Stimulated activated CD4-positive, alpha-beta T cell treated with anti-CD3 and anti-CD28 coated beads, TNF-alpha, amount 100 ng/mL, for 1 hour (primary cell): ENCODE measurements around the gene KMO.

Experiments used
- DNase-seq, 3 donors: peaks; one replicate each; pipeline ENCODE4 v3.0.0-alpha.2; 2020; ENCODE audit warnings: low read depth in 3 of 3, low spot score in 1 of 3

KMO gene

DNA sequence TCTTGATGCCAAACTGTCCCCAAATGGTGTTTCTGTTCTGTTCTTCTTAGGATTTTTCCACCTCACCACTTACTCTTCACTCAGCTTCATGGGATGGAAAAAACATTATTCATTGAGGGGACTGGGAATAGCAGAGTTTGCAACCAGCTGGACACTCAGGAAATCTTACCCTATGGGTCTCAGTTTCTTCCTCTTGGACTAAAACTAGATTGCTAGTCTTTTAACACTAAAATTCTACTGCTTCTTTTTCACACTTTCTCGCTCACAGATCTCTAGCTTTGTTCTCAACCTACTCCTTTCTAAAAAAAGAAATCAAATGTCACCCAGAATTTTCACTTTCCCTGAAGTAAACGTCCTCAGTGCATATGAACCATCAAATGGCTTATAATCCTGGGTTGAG is 4.8 kb downstream of the KMO start:
- DNase-seq = no peak

DNA sequence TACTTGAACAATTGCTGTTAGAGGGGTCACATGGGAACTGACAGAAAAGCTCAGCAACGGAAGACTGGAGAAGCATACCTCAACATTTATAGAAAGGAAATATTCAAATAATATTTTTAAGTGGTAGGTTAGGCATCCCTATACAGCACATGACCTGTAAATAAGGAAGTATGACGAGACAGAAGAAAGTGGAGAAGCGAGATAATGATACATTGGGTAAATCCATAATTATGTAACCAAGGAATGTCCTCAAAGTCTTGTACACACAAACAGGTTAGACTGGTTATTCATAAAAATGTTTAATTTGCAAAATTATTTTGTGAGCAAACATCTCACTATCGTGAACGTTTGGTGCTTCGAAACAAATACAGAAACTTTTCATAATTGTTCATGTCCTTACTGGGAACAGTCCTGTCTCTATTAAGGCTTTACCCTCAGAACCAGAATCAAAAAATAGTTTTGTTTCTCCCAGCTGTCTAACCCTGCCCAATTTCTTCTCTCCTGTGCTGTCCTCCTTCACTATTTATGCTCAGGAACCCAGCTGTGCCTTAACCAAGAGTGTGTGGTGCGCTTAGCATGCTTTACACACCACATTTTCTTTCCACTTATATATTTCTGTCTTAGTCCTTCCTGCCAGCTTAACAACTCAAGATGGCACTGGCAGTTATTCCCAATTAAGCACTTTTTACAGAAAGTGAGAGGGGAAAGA is 10.2 kb downstream of the KMO start:
- DNase-seq = no peak

DNA sequence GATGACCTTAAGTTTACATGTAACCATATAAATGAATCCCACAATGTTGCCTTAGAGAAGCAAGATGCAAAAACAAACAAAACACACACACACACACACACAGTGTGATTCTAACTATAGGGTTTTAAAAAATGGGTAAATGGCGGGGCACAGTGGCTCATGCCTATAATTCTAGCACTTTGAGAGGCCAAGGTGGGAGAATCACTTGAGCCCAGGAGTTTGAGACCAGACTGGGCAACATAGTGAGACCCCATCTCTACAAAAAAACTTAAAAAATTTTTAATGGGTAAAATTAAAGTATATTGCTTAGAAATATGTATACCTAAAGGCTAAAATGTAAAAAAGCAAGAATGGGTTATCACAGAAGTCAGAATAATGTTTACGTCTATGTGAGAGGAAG is 15.8 kb downstream of the KMO start:
- no peak for DNase-seq

GRCh38 chr1:241550318-241550717 is 18.1 kb downstream of the KMO start:
- no peak for DNase-seq

DNA sequence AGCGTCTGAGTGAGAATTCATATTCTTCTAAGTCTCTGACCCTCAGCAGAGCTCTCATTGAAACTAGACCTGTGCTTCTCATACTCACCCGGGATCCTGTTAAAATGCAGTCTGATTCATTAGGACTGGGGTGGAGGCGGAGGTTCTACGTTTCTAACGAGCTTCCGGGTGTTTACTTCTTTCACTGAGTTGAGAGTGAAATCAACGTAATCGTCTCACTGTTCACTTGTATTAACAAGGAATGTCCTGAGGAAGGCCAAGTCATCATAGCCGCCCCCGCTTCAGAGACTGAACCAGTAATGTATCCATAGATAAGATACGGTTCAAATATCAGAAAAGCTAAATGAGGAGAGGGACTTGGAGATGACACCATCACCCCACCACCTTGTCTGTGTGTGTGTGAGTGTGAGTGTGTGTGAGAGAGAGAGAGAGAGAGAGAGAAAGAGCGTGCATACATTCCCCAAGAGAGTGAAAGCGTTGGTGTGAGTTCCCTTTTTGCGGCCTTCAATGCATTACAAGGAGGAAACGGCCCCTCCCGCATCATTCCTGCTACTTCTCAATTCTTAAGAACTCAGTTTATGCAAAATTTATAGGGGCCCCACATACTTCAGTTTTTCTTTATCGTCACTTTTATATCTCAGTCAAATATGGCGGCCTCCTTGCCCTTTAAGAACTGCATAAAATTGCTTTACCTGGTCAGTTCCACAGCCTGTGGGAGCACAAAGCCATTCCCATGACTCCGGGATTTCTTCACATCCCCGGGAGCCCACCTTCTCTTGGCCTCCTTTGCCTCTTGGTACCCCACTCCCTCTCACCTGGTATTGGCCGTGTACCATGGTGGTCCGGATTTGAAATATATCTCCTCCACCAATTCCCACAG is 19.8 kb downstream of the KMO start:
- peak in 2 of 3 donors; percentile 2 to 31 for DNase-seq

- DNase-seq = no peak
Observed at GRCh38 chr1:241553886-241554592, 21.9 kb downstream of the KMO start.

DNA sequence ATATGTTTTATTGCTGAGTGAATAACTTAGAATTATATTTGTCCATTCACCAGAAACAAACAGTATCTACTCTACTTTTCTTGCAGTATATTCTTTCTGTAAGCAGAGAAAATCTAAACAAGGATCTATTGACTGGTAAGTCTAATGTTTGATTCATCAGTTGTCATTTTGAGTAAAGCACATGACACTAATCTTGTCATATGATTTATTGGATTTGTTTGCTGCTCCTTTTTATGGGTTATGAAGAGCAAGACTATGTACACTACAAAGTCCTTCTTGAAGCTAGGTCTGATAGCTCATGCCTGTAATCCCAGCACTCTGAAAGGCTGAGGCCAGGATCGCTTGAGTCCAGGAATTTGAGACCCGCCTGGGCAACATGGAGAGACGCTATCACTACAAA is 23.3 kb downstream of the KMO start:
- no peak for DNase-seq

DNA sequence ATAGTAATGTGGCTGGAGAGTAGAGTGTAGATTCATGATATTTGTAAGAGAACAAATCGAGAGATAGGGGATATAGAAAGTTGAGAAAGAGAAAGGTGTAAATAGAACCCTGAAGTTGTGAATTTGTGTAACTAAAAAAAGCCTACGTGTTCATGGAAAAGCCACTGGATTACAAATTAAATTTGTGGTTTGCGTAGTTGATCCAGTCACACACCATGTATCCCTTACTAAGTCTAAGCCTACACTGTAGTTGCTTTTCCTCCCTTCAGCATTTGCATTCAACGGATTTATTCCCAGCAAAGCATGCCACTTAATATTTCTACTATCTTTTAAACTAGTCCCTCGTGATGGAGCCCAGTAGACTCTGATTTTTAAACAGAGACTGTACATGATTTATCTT is 24.9 kb downstream of the KMO start:
- no peak for DNase-seq

- DNase-seq = no peak
Observed at GRCh38 chr1:241557551-241558193, 25.5 kb downstream of the KMO start.

DNA sequence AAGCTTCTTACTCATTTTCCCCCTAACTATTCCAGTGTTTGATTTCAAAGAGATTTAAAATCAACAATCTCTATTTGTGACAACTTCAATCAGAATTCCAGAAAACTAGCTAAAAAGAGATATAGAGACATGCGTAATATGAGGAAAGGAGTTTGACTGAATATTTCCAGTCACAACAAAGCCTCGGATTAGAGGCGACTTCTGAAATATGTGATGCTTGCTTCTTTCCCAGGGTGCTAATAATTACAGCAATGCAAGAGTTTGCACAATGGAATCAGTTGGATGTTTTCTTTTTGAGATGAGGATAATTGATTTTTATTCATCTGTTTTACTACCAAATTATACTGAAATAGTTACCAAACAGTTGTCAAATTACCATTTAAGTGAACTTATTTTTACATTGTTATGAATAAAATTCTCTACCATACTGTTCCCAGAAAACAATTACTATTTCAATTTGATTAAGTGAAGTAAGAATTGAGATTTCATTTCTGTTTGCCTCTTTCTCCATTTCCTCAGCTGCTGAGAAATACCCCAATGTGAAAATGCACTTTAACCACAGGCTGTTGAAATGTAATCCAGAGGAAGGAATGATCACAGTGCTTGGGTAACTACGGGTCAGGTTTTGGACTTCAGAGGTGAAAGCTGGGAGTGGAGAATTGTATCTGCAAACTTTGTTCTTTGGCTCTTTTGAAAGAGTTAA is 28.1 kb downstream of the KMO start:
- no peak for DNase-seq

DNA sequence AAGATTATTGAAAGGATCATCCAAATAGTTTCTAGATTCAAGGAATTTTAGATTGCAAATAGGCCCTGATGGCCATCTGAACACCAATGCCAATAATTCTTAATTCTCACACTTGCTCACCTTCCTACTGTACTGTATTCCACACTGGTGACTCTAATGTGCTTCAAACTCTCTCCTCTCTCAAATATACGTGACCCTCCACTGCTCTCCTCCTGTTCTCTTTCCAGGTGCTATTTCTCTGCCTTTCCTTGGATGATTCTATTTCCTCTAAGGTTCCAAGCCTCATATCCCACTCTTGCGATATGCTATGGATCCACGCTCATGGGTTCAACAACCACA is 28.6 kb downstream of the KMO start:
- no peak for DNase-seq

DNA sequence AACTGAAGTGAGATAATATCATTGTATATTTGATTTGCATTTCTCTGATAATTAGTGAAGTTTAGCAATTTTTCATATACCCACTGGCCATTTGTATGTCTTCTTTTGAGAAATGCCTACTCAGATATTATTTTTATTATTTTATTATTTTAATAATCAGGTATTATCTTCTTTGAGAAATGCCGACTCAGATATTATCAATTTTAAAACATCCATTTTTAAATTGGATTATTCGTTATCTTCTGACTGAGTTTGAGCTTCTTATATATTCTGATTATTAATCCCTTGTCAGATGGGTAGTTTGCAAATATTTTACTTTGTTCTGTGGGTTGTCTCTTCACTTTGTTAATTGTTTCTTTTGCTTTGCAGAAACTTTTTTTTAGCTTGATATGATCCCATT is 37.7 kb downstream of the KMO start:
- no peak for DNase-seq

DNA sequence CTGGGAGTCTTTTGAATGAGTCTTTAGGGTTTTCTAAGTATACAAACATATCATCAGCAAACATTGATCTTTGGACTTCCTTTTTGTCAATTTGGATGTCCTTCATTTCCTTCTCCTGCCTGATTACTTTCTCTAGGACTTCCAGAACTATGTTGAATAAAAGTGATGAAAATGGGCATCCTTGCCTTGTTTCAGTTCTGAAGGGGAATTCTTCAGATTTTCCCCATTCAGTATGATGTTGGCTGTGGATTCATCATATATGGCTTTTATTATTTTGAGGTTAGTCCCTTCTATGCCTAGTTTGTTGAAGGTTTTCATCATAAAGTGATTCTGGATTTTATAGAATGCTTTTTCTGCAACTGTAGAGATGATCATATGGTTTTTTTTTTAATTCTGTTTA is 42.0 kb downstream of the KMO start:
- DNase-seq = no peak

GRCh38 chr1:241579434-241579833 is 47.3 kb downstream of the KMO start:
- DNase-seq = no peak

DNA sequence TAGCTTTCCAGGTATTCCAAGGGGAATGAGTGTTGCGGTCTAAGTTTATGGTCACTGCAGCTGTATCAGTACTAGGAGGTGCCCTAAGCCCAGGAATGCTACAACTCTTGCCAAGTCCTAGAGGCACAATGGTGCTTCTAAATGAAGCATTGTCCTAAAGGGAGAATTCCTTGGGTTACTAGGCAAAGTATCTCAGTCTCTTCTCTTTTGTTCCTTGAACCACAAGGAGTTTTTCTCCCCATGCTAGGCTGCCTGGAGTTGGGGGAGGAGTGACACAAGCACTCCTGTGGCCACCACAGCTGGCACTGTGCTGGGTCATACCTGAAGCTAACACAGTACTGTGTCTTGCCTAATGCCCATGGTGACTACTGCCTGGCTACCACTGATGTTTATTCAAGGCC is 50.7 kb downstream of the KMO start:
- no peak for DNase-seq

- no peak for DNase-seq
Observed at GRCh38 chr1:241586905-241587512, 54.8 kb downstream of the KMO start.

- no peak for DNase-seq
Observed at GRCh38 chr1:241589521-241589920, 57.3 kb downstream of the KMO start.

- no peak for DNase-seq
Observed at GRCh38 chr1:241590719-241591118, 58.5 kb downstream of the KMO start.

- no peak for DNase-seq
Observed at GRCh38 chr1:241591317-241591716, 59.1 kb downstream of the KMO start.

- DNase-seq = no peak
Observed at GRCh38 chr1:241591736-241592135, 59.6 kb downstream of the KMO start.
